SU-DHL-6 (cell line): ENCODE data around the gene ACADSB.

Experiments
- H2AFZ ChIP-seq: fragments of 200-600 bp; sonication (generic); 2 replicates; pipeline ENCODE4 v1.6.1; 2014; ENCODE audit warnings: low read depth, mild to moderate bottlenecking, moderate library complexity, mixed read lengths, antibody characterized with exemption, low read length; ENCODE audit not compliant: severe bottlenecking
- H3F3A ChIP-seq: fragments of 200-600 bp; shearing (Covaris generic); 2 replicates; pipeline ENCODE4 v1.6.0; 2016; ENCODE audit warnings: antibody characterized with exemption, mild to moderate bottlenecking; ENCODE audit not compliant: insufficient read depth
- H3K27ac ChIP-seq: fragments of 200-600 bp; sonication (generic); 2 replicates; pipeline ENCODE4 v1.5.1; 2016; ENCODE audit warnings: low read depth, mild to moderate bottlenecking, low read length, moderate library complexity, mixed read lengths
- H3K27me3 ChIP-seq: fragments of 200-600 bp; sonication (generic), shearing (Covaris generic); 2 replicates; pipeline ENCODE4 v1.6.0; 2014; ENCODE audit warnings: mild to moderate bottlenecking, low read length
- H3K36me3 ChIP-seq: fragments of 200-600 bp; sonication (generic); 2 replicates; pipeline ENCODE4 v1.6.1; 2014; ENCODE audit warnings: mild to moderate bottlenecking, low read length, mixed read lengths
- H3K4me2 ChIP-seq: fragments of 300-600, 200-600 bp; shearing (Covaris generic), sonication (generic); 2 replicates; pipeline ENCODE4 v1.6.0; 2014; ENCODE audit warnings: low read length, low read depth, mild to moderate bottlenecking; ENCODE audit not compliant: poor library complexity, severe bottlenecking
- H3K4me3 ChIP-seq: fragments of 200-600 bp; sonication (generic); 2 replicates; pipeline ENCODE4 v1.5.1; 2014; ENCODE audit warnings: antibody characterized with exemption, low read length, mild to moderate bottlenecking, mixed read lengths; ENCODE audit not compliant: insufficient read depth, poor library complexity, severe bottlenecking
- H3K79me2 ChIP-seq: fragments of 200-600 bp; sonication (generic); 2 replicates; pipeline ENCODE4 v1.6.1; 2014; ENCODE audit warnings: mild to moderate bottlenecking, low read length, moderate library complexity; ENCODE audit not compliant: insufficient read depth
- H3K9ac ChIP-seq: fragments of 200-600 bp; sonication (generic); 2 replicates; pipeline ENCODE4 v1.7.0; 2014; ENCODE audit warnings: mild to moderate bottlenecking, low read length
- H3K9me2 ChIP-seq: fragments of 200-600 bp; sonication (generic); replicated peaks from 2 replicates; pipeline ENCODE4 v1.6.1; 2014; ENCODE audit warnings: low read length; ENCODE audit not compliant: insufficient read depth
- H3K9me3 ChIP-seq: fragments of 200-600 bp; sonication (generic); 2 replicates; pipeline ENCODE4 v1.6.1; 2014; ENCODE audit warnings: low read length, mixed read lengths; ENCODE audit not compliant: insufficient read depth
- H4K20me1 ChIP-seq: fragments of 200-600 bp; sonication (generic); 2 replicates; pipeline ENCODE4 v1.6.1; 2014; ENCODE audit warnings: low read depth, mild to moderate bottlenecking, antibody characterized with exemption, low read length, moderate library complexity, mixed read lengths
- EZH2phosphoT487 ChIP-seq: fragments of 200-600 bp; sonication (generic), shearing (Covaris generic); conservative IDR thresholded peaks from 2 replicates; pipeline ENCODE4 v1.6.1; 2018; ENCODE audit warnings: mild to moderate bottlenecking, antibody characterized with exemption, low read length, moderate library complexity, mixed read lengths
- TF ChIP-seq, protein P1 (sequence below): fragments of 200-600 bp; sonication (generic); IDR thresholded peaks from one replicate; pipeline ENCODE4 v1.5.1; 2017; ENCODE audit warnings: antibody characterized with exemption, mild to moderate bottlenecking, low read length, moderate library complexity; ENCODE audit not compliant: insufficient read depth, poor library complexity, severe bottlenecking

The ACADSB gene

DNA sequence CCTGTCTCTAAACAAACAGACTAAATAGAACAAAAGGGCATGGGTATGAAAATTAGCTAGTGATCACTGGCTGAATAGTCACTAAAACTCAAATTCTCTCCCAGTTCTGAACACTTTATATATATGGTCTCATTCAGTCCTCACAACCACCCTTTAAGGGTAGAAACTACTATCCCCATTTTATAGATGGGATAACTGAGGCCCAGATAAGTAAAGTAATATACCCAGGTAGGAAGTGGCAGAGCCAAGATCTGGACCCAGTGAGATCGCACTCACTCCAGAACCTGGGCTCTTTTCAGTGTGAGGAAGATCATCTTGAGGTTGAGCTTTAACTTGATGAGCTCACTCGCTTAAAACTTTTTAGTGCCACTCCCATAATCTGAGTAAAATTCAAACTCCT, 24.1 kb upstream of the ACADSB start:
- no peak overlapping the region for H3K27ac ChIP-seq
- H4K20me1 ChIP-seq: no peaks in the 10 kb centered on the region
- no peak overlapping the region for H3K4me3 ChIP-seq
- H3K9me3 ChIP-seq: no peaks in the 10 kb centered on the region
- H3K79me2 ChIP-seq: no peaks in the 10 kb centered on the region
- H3F3A ChIP-seq: 0 out of 2 replicates have a peak, but pooled peaks cover 2% of the 10 kb centered on the region
- no peaks in the 10 kb centered on the region for H3K27me3 ChIP-seq
- H3K9ac ChIP-seq: no peak overlapping the region
- no peak overlapping the region for H3K4me2 ChIP-seq
- no peaks in the 10 kb centered on the region for H3K9me2 ChIP-seq
- H2AFZ ChIP-seq: no peak overlapping the region
- TF ChIP-seq, protein P1, sequence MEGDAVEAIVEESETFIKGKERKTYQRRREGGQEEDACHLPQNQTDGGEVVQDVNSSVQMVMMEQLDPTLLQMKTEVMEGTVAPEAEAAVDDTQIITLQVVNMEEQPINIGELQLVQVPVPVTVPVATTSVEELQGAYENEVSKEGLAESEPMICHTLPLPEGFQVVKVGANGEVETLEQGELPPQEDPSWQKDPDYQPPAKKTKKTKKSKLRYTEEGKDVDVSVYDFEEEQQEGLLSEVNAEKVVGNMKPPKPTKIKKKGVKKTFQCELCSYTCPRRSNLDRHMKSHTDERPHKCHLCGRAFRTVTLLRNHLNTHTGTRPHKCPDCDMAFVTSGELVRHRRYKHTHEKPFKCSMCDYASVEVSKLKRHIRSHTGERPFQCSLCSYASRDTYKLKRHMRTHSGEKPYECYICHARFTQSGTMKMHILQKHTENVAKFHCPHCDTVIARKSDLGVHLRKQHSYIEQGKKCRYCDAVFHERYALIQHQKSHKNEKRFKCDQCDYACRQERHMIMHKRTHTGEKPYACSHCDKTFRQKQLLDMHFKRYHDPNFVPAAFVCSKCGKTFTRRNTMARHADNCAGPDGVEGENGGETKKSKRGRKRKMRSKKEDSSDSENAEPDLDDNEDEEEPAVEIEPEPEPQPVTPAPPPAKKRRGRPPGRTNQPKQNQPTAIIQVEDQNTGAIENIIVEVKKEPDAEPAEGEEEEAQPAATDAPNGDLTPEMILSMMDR: no peak
- TF ChIP-seq EZH2phosphoT487: no peak
- H3K36me3 ChIP-seq: no peaks in the 10 kb centered on the region

DNA sequence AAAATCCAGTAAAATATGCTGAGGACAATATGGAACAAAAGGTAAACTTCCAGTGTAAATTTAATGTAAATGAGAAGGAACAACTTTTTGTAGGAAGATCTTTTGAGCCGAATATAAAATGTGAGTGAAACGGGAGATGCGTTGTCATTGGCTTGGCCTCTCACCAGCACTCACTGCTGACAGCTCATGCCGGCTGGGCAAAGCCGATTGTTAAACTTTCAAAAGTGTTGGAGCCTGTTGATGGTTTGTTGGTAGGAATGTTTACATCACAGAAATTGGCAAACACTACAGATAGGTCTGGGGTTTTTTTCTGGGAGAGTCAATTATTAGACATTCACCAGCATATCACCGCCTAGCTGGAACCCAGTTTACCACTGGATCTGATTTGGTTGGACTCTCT, 22.5 kb upstream of the ACADSB start:
- Histone ChIP-seq H2AFZ (no peak overlapping the region), H3F3A (0 out of 2 replicates have a peak, but pooled peaks cover 5% of the 10 kb centered on the region), H3K9me3 (no peaks in the 10 kb centered on the region), H3K9ac (no peak overlapping the region), H3K27ac (no peak overlapping the region), H3K4me2 (no peak overlapping the region), H3K27me3 (no peaks in the 10 kb centered on the region), H3K79me2 (no peaks in the 10 kb centered on the region), H3K4me3 (no peak overlapping the region), H3K36me3 (no peaks in the 10 kb centered on the region; the same call in 1 of the 2 replicates), H3K9me2 (no peaks in the 10 kb centered on the region), H4K20me1 (no peaks in the 10 kb centered on the region)
- TF ChIP-seq EZH2phosphoT487: no peak

DNA sequence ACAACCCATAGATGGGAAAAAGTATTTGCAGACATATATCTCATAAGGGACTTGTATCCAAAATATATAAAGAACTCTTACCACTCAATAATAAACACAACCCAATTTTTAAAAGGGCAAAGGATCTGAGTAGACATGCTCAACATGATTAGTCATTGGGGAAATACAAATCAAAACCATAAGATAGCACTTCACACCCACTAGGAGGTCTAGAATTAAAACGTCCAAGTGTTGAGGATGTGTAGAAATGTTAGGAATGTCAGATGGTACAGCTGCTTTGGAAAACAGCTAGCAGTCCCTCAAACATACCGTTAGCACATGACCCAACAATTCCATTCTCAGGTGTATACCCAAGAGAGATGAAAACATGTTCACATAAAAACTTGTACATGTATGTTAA, 20.3 kb upstream of the ACADSB start:
- H3K36me3 ChIP-seq: peaks cover 15% of the 10 kb centered on the region; the same call in 1 of the 2 replicates
- H3K27me3 ChIP-seq: no peaks in the 10 kb centered on the region
- H3K9me3 ChIP-seq: no peaks in the 10 kb centered on the region
- no peak overlapping the region for H3K4me3 ChIP-seq
- H3K9me2 ChIP-seq: no peaks in the 10 kb centered on the region
- H3K4me2 ChIP-seq: no peak overlapping the region
- H2AFZ ChIP-seq: no peak overlapping the region
- no peaks in the 10 kb centered on the region for H3K79me2 ChIP-seq
- H3K9ac ChIP-seq: no peak overlapping the region
- H3K27ac ChIP-seq: no peak overlapping the region
- H4K20me1 ChIP-seq: no peaks in the 10 kb centered on the region
- peaks cover 15% of the 10 kb centered on the region; the same call in 1 of the 2 replicates for H3F3A ChIP-seq
- no peak for TF ChIP-seq EZH2phosphoT487
- TF ChIP-seq, protein P1: no peak

DNA sequence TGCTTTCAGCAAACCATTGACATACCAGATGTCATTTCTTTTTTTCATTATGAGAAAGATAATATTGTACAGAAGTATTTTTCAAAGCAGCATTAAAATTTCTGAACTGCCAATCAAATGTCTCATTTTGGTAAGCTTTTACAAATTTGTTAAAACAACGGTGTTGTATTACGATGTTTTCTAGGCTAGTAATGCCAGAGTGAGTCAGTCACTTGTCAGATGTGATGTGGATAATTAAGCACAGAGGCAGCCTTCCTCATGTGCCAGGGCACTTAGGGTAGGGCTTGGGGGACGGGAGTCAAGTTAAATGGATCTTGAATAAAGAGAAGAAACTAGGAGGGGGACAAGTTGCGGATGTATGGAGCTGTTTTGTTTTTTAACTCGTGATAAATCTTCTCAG, 18.5 kb upstream of the ACADSB start:
- Histone ChIP-seq H3K36me3 (peaks cover 15% of the 10 kb centered on the region), H2AFZ (no peak overlapping the region), H3K9me3 (no peaks in the 10 kb centered on the region), H3K4me2 (no peak overlapping the region), H3K79me2 (no peaks in the 10 kb centered on the region), H3K4me3 (no peak overlapping the region), H3K27ac (no peak overlapping the region), H3F3A (peaks cover 15% of the 10 kb centered on the region; the same call in 1 of the 2 replicates), H4K20me1 (no peaks in the 10 kb centered on the region), H3K27me3 (no peaks in the 10 kb centered on the region), H3K9me2 (no peaks in the 10 kb centered on the region), H3K9ac (no peak overlapping the region)
- TF ChIP-seq EZH2phosphoT487: no peak
- TF ChIP-seq, protein P1: no peak
